ENCODE measurements around the gene EMC7.

EMC7 gene

GRCh38 chr15:34114739-34115138, 13.1 kb upstream of the EMC7 start:
- no peak overlapping the region for H3K4me3 ChIP-seq (ENCODE audit: control insufficient read depth, low read depth, low read length)
- TF ChIP-seq CTCF (IDR thresholded peaks at IDR 0.05; ENCODE audit: control insufficient read depth, insufficient read depth, low read depth, low read length, missing control alignments), result no peak
- no peak for DNase-seq (ENCODE audit: low read depth)

- no peak for TF ChIP-seq CTCF (IDR thresholded peaks at IDR 0.05; ENCODE audit: control insufficient read depth, insufficient read depth, low read depth, low read length, missing control alignments)
- H3K4me3 ChIP-seq (ENCODE audit: control insufficient read depth, low read depth, low read length), result no peak overlapping the region
- DNase-seq (ENCODE audit: low read depth), result no peak
Observed at GRCh38 chr15:34114215-34114614, 12.6 kb upstream of the EMC7 start.

GRCh38 chr15:34111488-34111887, 9.8 kb upstream of the EMC7 start:
- TF ChIP-seq CTCF (IDR thresholded peaks at IDR 0.05; ENCODE audit: control insufficient read depth, insufficient read depth, low read depth, low read length, missing control alignments), result no peak
- H3K4me3 ChIP-seq (ENCODE audit: control insufficient read depth, low read depth, low read length), result no peak overlapping the region
- no peak for DNase-seq (ENCODE audit: low read depth)

GRCh38 chr15:34109797-34110663, 8.4 kb upstream of the EMC7 start:
- peak; percentile 3 for DNase-seq (ENCODE audit: low read depth)
- no peak overlapping the region for H3K4me3 ChIP-seq (ENCODE audit: control insufficient read depth, low read depth, low read length)
- peak; percentile 75 for TF ChIP-seq CTCF (IDR thresholded peaks at IDR 0.05; ENCODE audit: control insufficient read depth, insufficient read depth, low read depth, low read length, missing control alignments)

GRCh38 chr15:34107315-34107714, 5.7 kb upstream of the EMC7 start:
- no peak for DNase-seq (ENCODE audit: low read depth)
- H3K4me3 ChIP-seq (ENCODE audit: control insufficient read depth, low read depth, low read length), result no peak overlapping the region
- no peak for TF ChIP-seq CTCF (IDR thresholded peaks at IDR 0.05; ENCODE audit: control insufficient read depth, insufficient read depth, low read depth, low read length, missing control alignments)

GRCh38 chr15:34106423-34106822, 4.8 kb upstream of the EMC7 start:
- DNase-seq (ENCODE audit: low read depth), result no peak
- H3K4me3 ChIP-seq (ENCODE audit: control insufficient read depth, low read depth, low read length), result no peak overlapping the region
- TF ChIP-seq CTCF (IDR thresholded peaks at IDR 0.05; ENCODE audit: control insufficient read depth, insufficient read depth, low read depth, low read length, missing control alignments), result no peak

Measured in AG09309 (cell line).